Thymus (tissue), 11 donors: Measurements from ENCODE around the gene PLPPR4. TPM values are rescaled to one million over a fixed set of nuclear protein-coding genes. Genes with fewer than 3 reads are reported as not detected.
"Not testable (repeated sequence)": the region's sequence is repeated elsewhere in the genome, so short reads cannot be mapped to it uniquely, and the experiment has no call there.

Source experiments
- DNase-seq, 9 donors: peaks; one replicate each; pipeline ENCODE4 v3.0.0-alpha.2; 2013; ENCODE audit warnings: low spot score in 9 of 9, low read depth in 6 of 9, missing footprints in 1 of 9
- H3K27ac ChIP-seq, 2 donors: one replicate each; pipeline ENCODE4 v1.5.1; 2013; ENCODE audit warnings: control low read depth in 1 of 2, low read depth in 1 of 2, low read length in 1 of 2, mild to moderate bottlenecking in 1 of 2, moderate library complexity in 1 of 2
- H3K27me3 ChIP-seq, 2 donors: one replicate each; pipeline ENCODE4 v1.5.1; 2013; ENCODE audit warnings: low read length in 1 of 2; ENCODE audit not compliant: control insufficient read depth in 2 of 2, insufficient read depth in 1 of 2
- H3K36me3 ChIP-seq, 2 donors: one replicate each; pipeline ENCODE4 v1.5.1; 2013; ENCODE audit warnings: low read length in 1 of 2, mild to moderate bottlenecking in 1 of 2, moderate library complexity in 1 of 2; ENCODE audit not compliant: control insufficient read depth in 2 of 2, insufficient read depth in 2 of 2
- H3K4me1 ChIP-seq, 2 donors: one replicate each; pipeline ENCODE4 v1.5.1; 2013; ENCODE audit warnings: low read length in 2 of 2; ENCODE audit not compliant: control insufficient read depth in 2 of 2, insufficient read depth in 2 of 2
- H3K4me3 ChIP-seq, 2 donors: one replicate each; pipeline ENCODE4 v1.5.1; 2013; ENCODE audit warnings: low read length in 2 of 2, control low read depth in 1 of 2, mild to moderate bottlenecking in 1 of 2
- H3K9me3 ChIP-seq, 2 donors: one replicate each; pipeline ENCODE4 v1.5.1; 2013; ENCODE audit warnings: low read length in 1 of 2, mild to moderate bottlenecking in 1 of 2; ENCODE audit not compliant: control insufficient read depth in 2 of 2, insufficient read depth in 1 of 2
- WGBS: extraction: QIAGEN DNeasy Blood & Tissue Kit; methylation state at CpG from one replicate; pipeline ENCODE4 v1.1.7; 2013; 5-methylcytosine and 5-hydroxymethylcytosine counted together
- polyA plus RNA-seq: library from polyadenylated mRNA; stranded (reverse); fragments of 200-250 nt; gene quantifications from one replicate; pipeline ENCODE4 v1.2.3, GENCODE V29; 2013
- total RNA-seq: library from RNA; stranded (reverse); fragments of 120-200 nt; gene quantifications from one replicate; pipeline ENCODE4 v1.2.4, GENCODE V29; 2013
- donor health status: healthy.

PLPPR4 gene
- total and polyA plus RNA-seq, 2 donors: 0.30 to 0.42 TPM

GRCh38 chr1:99260402-99260801, 3.9 kb upstream of the PLPPR4 start:
- not testable (repeated sequence) for DNase-seq, H3K9me3 ChIP-seq, H3K4me1 ChIP-seq, H3K27ac ChIP-seq, H3K36me3 ChIP-seq, H3K4me3 ChIP-seq
- whole genome bisulfite sequencing: 79% methylated on average over 3 of the region's 3 CpGs
- peaks cover 10 to 29% of the 10 kb centered on the region in 2 donors for H3K27me3 ChIP-seq

GRCh38 chr1:99265124-99265523, 832 bp downstream of the PLPPR4 start:
- H3K36me3 ChIP-seq: no peaks in the 10 kb centered on the region
- peaks cover 10 to 31% of the 10 kb centered on the region in 2 donors for H3K27me3 ChIP-seq
- H3K4me1 ChIP-seq: no peaks in the 10 kb centered on the region
- no peak overlapping the region for H3K27ac ChIP-seq
- H3K4me3 ChIP-seq: no peak overlapping the region
- DNase-seq: no peak
- no peaks in the 10 kb centered on the region for H3K9me3 ChIP-seq
- 83% methylated on average over 3 of the region's 3 CpGs for WGBS

GRCh38 chr1:99266726-99267125, 2.4 kb downstream of the PLPPR4 start:
- Histone ChIP-seq H3K4me3 (no peak overlapping the region), H3K27me3 (peaks cover 10 to 31% of the 10 kb centered on the region in 2 donors), H3K27ac (no peak overlapping the region), H3K4me1 (no peaks in the 10 kb centered on the region), H3K9me3 (no peaks in the 10 kb centered on the region), H3K36me3 (no peaks in the 10 kb centered on the region)
- 92% methylated on average over 2 of the region's 2 CpGs for WGBS
- no peak for DNase-seq

GRCh38 chr1:99268021-99268420, 3.7 kb downstream of the PLPPR4 start:
- 98% methylated on average over 1 of the region's 1 CpG for WGBS

GRCh38 chr1:99269321-99269720, 5.0 kb downstream of the PLPPR4 start:
- Histone ChIP-seq H3K4me1 (no peaks in the 10 kb centered on the region), H3K27me3 (peaks cover 5 to 13% of the 10 kb centered on the region in 2 donors), H3K4me3 (no peak overlapping the region)

More at GRCh38 chr1:99268021-99268420, 3.7 kb downstream of the PLPPR4 start:
- Histone ChIP-seq H3K4me3 (no peak overlapping the region), H3K27me3 (peaks cover 10 to 25% of the 10 kb centered on the region in 2 donors), H3K27ac (no peak overlapping the region), H3K36me3 (no peaks in the 10 kb centered on the region), H3K4me1 (no peaks in the 10 kb centered on the region), H3K9me3 (no peaks in the 10 kb centered on the region)
- DNase-seq: no peak

GRCh38 chr1:99270646-99271045, 6.4 kb downstream of the PLPPR4 start:
- H3K27me3 ChIP-seq: no peaks in the 10 kb centered on the region
- H3K4me3 ChIP-seq: no peak overlapping the region
- no peak overlapping the region for H3K27ac ChIP-seq
- H3K36me3 ChIP-seq: no peaks in the 10 kb centered on the region
- WGBS: 91% methylated on average over 1 of the region's 1 CpG
- H3K4me1 ChIP-seq: no peaks in the 10 kb centered on the region
- DNase-seq: no peak
- H3K9me3 ChIP-seq: no peaks in the 10 kb centered on the region

More at GRCh38 chr1:99269321-99269720, 5.0 kb downstream of the PLPPR4 start:
- no peak overlapping the region for H3K27ac ChIP-seq
- no peaks in the 10 kb centered on the region for H3K9me3 ChIP-seq
- no peak for DNase-seq
- no peaks in the 10 kb centered on the region for H3K36me3 ChIP-seq

GRCh38 chr1:99271249-99271648, 7.0 kb downstream of the PLPPR4 start:
- no peaks in the 10 kb centered on the region for H3K36me3 ChIP-seq
- no peak overlapping the region for H3K4me3 ChIP-seq
- no peaks in the 10 kb centered on the region for H3K27me3 ChIP-seq
- no peak for DNase-seq
- no peaks in the 10 kb centered on the region for H3K4me1 ChIP-seq
- no peak overlapping the region for H3K27ac ChIP-seq
- no peaks in the 10 kb centered on the region for H3K9me3 ChIP-seq

- no peak for DNase-seq
- Histone ChIP-seq H3K27ac (no peak overlapping the region), H3K36me3 (no peaks in the 10 kb centered on the region), H3K9me3 (no peaks in the 10 kb centered on the region), H3K4me1 (no peaks in the 10 kb centered on the region), H3K4me3 (no peak overlapping the region), H3K27me3 (no peaks in the 10 kb centered on the region)
- WGBS: 82% methylated on average over 1 of the region's 1 CpG
Observed at GRCh38 chr1:99277066-99277465, 12.8 kb downstream of the PLPPR4 start.

- no peaks in the 10 kb centered on the region for H3K9me3 ChIP-seq
- WGBS: 63% methylated on average over 4 of the region's 4 CpGs
- H3K36me3 ChIP-seq: no peaks in the 10 kb centered on the region
- no peaks in the 10 kb centered on the region for H3K4me1 ChIP-seq
- no peaks in the 10 kb centered on the region for H3K27me3 ChIP-seq
- no peak for DNase-seq
- H3K4me3 ChIP-seq: no peak overlapping the region
- no peak overlapping the region for H3K27ac ChIP-seq
Observed at GRCh38 chr1:99279525-99279924, 15.2 kb downstream of the PLPPR4 start.

- Histone ChIP-seq H3K4me3 (no peak overlapping the region), H3K36me3 (no peaks in the 10 kb centered on the region), H3K27ac (no peak overlapping the region), H3K4me1 (no peaks in the 10 kb centered on the region), H3K9me3 (no peaks in the 10 kb centered on the region), H3K27me3 (no peaks in the 10 kb centered on the region)
- DNase-seq: no peak
Observed at GRCh38 chr1:99281105-99281504, 16.8 kb downstream of the PLPPR4 start.
